OCI-M2 (cell line): ENCODE data around the gene ULBP1.
"Not testable (repeated sequence)": the region's sequence is repeated elsewhere in the genome, so short reads cannot be mapped to it uniquely, and the experiment has no call there.

Experiments used
- DNase-seq: peaks from one replicate; lab custom pipeline; 2025; ENCODE audit not compliant: unreplicated experiment; lab: John Stamatoyannopoulos, UW

The ULBP1 gene

GRCh38 chr6:149951096-149951495 lies 12.6 kb upstream of the ULBP1 start:
- no peak for DNase-seq

- no peak for DNase-seq
Measured at GRCh38 chr6:149951626-149952025, 12.1 kb upstream of the ULBP1 start.

- DNase-seq: not testable (repeated sequence)
Measured at GRCh38 chr6:149953390-149953789, 10.4 kb upstream of the ULBP1 start.

GRCh38 chr6:149953934-149954327 lies 9.8 kb upstream of the ULBP1 start:
- not testable (repeated sequence) for DNase-seq

- not testable (repeated sequence) for DNase-seq
Measured at GRCh38 chr6:149954328-149954983, 9.3 kb upstream of the ULBP1 start.

- DNase-seq: not testable (repeated sequence)
Measured at GRCh38 chr6:149954984-149955653, 8.6 kb upstream of the ULBP1 start.

- not testable (repeated sequence) for DNase-seq
Measured at GRCh38 chr6:149955654-149956317, 8.0 kb upstream of the ULBP1 start.

- not testable (repeated sequence) for DNase-seq
Measured at GRCh38 chr6:149958124-149958523, 5.6 kb upstream of the ULBP1 start.

GRCh38 chr6:149959806-149960205 lies 3.9 kb upstream of the ULBP1 start:
- DNase-seq: not testable (repeated sequence)

- DNase-seq: no peak
Measured at GRCh38 chr6:149960488-149960887, 3.3 kb upstream of the ULBP1 start.

GRCh38 chr6:149961728-149962425 lies 1.9 kb upstream of the ULBP1 start:
- no peak for DNase-seq

GRCh38 chr6:149962461-149963211 lies 1.1 kb upstream of the ULBP1 start:
- DNase-seq: no peak

GRCh38 chr6:149963212-149963461 lies 606 bp upstream of the ULBP1 start:
- DNase-seq: no peak

GRCh38 chr6:149964308-149965193 lies 808 bp downstream of the ULBP1 start:
- no peak for DNase-seq

GRCh38 chr6:149965194-149966020 lies 1.7 kb downstream of the ULBP1 start:
- no peak for DNase-seq

- not testable (repeated sequence) for DNase-seq
Measured at GRCh38 chr6:149966319-149966718, 2.6 kb downstream of the ULBP1 start.

GRCh38 chr6:149967591-149967990 lies 3.8 kb downstream of the ULBP1 start:
- no peak for DNase-seq

- DNase-seq: not testable (repeated sequence)
Measured at GRCh38 chr6:149967999-149968398, 4.3 kb downstream of the ULBP1 start.

GRCh38 chr6:149968909-149969308 lies 5.2 kb downstream of the ULBP1 start:
- DNase-seq: not testable (repeated sequence)
